GM12878 (cell line): ENCODE measurements around the gene GNG12. TPM values are rescaled to one million over a fixed set of nuclear protein-coding genes. Genes with fewer than 3 reads are reported as not detected.

Experiments used
- ATAC-seq: fragments of 200-7000 bp; cut with Tn5 transposase; 3 replicates; pipeline ENCODE4 v1.9.1; 2020; ENCODE audit warnings: mild to moderate bottlenecking, moderate library complexity
- BruUV-seq: library from RNA; stranded (reverse); fragments of 400-500 nt; replicated peaks from 2 replicates; lab custom pipeline; 2021; lab: Mats Ljungman, UMichigan
- CTCF ChIA-PET: fragments of 300-600 bp; sonication (Branson Sonifier 250); formaldehyde crosslinking; extraction: SDS; loops from one replicate; lab custom pipeline; 2021; ENCODE audit warnings: inconsistent platforms; lab: Yijun Ruan, JAX
- POLR2A ChIA-PET: fragments of 350-600 bp; formaldehyde crosslinking; extraction: SDS; loops from one replicate; lab custom pipeline; 2021; ENCODE audit warnings: inconsistent platforms; lab: Charles Lee
- RAD21 ChIA-PET: fragments of 300-600 bp; sonication (Branson Sonifier 250); formaldehyde crosslinking; loops from one replicate; lab custom pipeline; 2023; ENCODE audit warnings: antibody characterized with exemption; ENCODE audit not compliant: unreplicated experiment; lab: Charles Lee
- SMC1A ChIA-PET: fragments of 300-600 bp; sonication (Branson Sonifier 250); formaldehyde crosslinking; loops from one replicate; lab custom pipeline; 2023; ENCODE audit not compliant: unreplicated experiment, uncharacterized antibody; lab: Charles Lee
- DNase-seq: peaks from one replicate; pipeline ENCODE4 v3.0.0-alpha.2; 2011; ENCODE audit warnings: low read depth, low spot score
- FAIRE-seq: peaks from 3 replicates; lab custom pipeline; 2011; peaks lifted over from hg19 to GRCh38; lab: Jason Lieb, UNC
- H2AFZ ChIP-seq: 2 replicates; pipeline ENCODE4 v1.6.0; 2011; ENCODE audit warnings: low read depth, low read length, control low read depth; ENCODE audit not compliant: control insufficient read depth
- H3K27ac ChIP-seq: 2 replicates; pipeline ENCODE4 v1.5.1; 2011; ENCODE audit warnings: control low read depth; ENCODE audit not compliant: control insufficient read depth, insufficient read depth
- H3K27me3 ChIP-seq, 2 experiments: replicated peaks in 1 of 2; 2 replicates each; pipeline versions ENCODE4 v1.6.0 to v1.6.1; 2011; ENCODE audit warnings: low read length in 1 of 2; ENCODE audit not compliant: control insufficient read depth in 2 of 2, insufficient read depth in 2 of 2
- H3K36me3 ChIP-seq, 2 experiments: 2 replicates each; pipeline ENCODE4 v1.5.1; 2011; ENCODE audit warnings: low read length in 1 of 2; ENCODE audit not compliant: control insufficient read depth in 2 of 2, insufficient read depth in 2 of 2
- H3K4me1 ChIP-seq: 2 replicates; pipeline ENCODE4 v1.6.1; 2011; ENCODE audit warnings: mild to moderate bottlenecking, low read length, moderate library complexity, mixed read lengths; ENCODE audit not compliant: control insufficient read depth, insufficient read depth
- H3K4me2 ChIP-seq: 2 replicates; pipeline ENCODE4 v1.6.0; 2011; ENCODE audit warnings: control low read depth; ENCODE audit not compliant: control insufficient read depth, insufficient read depth
- H3K4me3 ChIP-seq: fragments of 200-600 bp; sonication (generic); 2 replicates; pipeline ENCODE4 v1.5.1; 2016
- H3K79me2 ChIP-seq: 2 replicates; pipeline ENCODE4 v1.6.0; 2011; ENCODE audit warnings: low read length; ENCODE audit not compliant: control insufficient read depth, insufficient read depth
- H3K9ac ChIP-seq: 2 replicates; pipeline ENCODE4 v1.8.0; 2011; ENCODE audit warnings: low read length, control low read depth, mixed read lengths; ENCODE audit not compliant: control insufficient read depth, insufficient read depth
- H3K9me3 ChIP-seq: replicated peaks from 3 replicates; pipeline ENCODE4 v1.5.1; 2011; ENCODE audit warnings: mild to moderate bottlenecking, low read length; ENCODE audit not compliant: control insufficient read depth, insufficient read depth
- H4K20me1 ChIP-seq: 2 replicates; pipeline ENCODE4 v1.6.0; 2011; ENCODE audit not compliant: control insufficient read depth, insufficient read depth
- CEBPB ChIP-seq, 2 experiments: fragments of 150-350 bp in 1 of 2; IDR thresholded peaks; 2 replicates each; pipeline ENCODE4 v1.6.1; 2012 to 2014; ENCODE audit warnings: low read depth in 2 of 2, low read length in 2 of 2, borderline replicate concordance in 1 of 2, inconsistent platforms in 1 of 2
- CHD1 ChIP-seq: IDR thresholded peaks from 2 replicates; pipeline ENCODE4 v1.6.1; 2012; ENCODE audit warnings: low read depth, low read length, improper control_type of control experiment
- E2F4 ChIP-seq: IDR thresholded peaks from 2 replicates; pipeline ENCODE4 v1.6.1; 2012; ENCODE audit warnings: low read depth, low read length, improper control_type of control experiment
- EED ChIP-seq: sonication (generic); IDR thresholded peaks from 2 replicates; pipeline ENCODE4 v1.6.1; 2016; ENCODE audit warnings: antibody characterized with exemption, low read depth
- MTA2 ChIP-seq: fragments of 450-650 bp; IDR thresholded peaks from 2 replicates; pipeline ENCODE4 v1.6.1; 2016; ENCODE audit warnings: low read depth, mild to moderate bottlenecking, moderate library complexity
- PBX3 ChIP-seq: IDR thresholded peaks from 2 replicates; pipeline ENCODE4 v1.6.1; 2011; ENCODE audit warnings: mild to moderate bottlenecking, low read depth, low read length, moderate library complexity; ENCODE audit not compliant: insufficient replicate concordance
- RBBP5 ChIP-seq: fragments of 200-600 bp; sonication (generic); conservative IDR thresholded peaks from 2 replicates; pipeline ENCODE4 v1.6.1; 2016
- REST ChIP-seq: IDR thresholded peaks from 2 replicates; pipeline ENCODE4 v1.6.1; 2012; ENCODE audit warnings: mild to moderate bottlenecking, low read depth, low read length
- SP1 ChIP-seq: IDR thresholded peaks from one replicate; pipeline ENCODE4 v1.6.1; 2011; ENCODE audit warnings: low read depth, low read length
- TCF12 ChIP-seq: IDR thresholded peaks from 2 replicates; pipeline ENCODE4 v1.6.1; 2011; ENCODE audit warnings: low read depth, mild to moderate bottlenecking, low read length
- WGBS: methylation state at CpG from one replicate; pipeline ENCODE4 v1.1.6; 2016; ENCODE audit warnings: low lambda C conversion rate; ENCODE audit not compliant: insufficient replicate concordance, insufficient coverage; ENCODE audit errors: missing lambda C conversion rate; 5-methylcytosine and 5-hydroxymethylcytosine counted together
- in situ Hi-C: fragments of 300-500 bp; cut with MboI; formaldehyde crosslinking; loops from 9 replicates; pipeline ENCODE4 v1.14.3; 2018; ENCODE audit warnings: mixed read lengths
- intact Hi-C: fragments of 100-400 bp; cut with micrococcal nuclease; formaldehyde crosslinking; loops from one replicate; pipeline ENCODE4 v1.14.2; 2022; ENCODE audit not compliant: unreplicated experiment
- polyA plus RNA-seq, 11 experiments: library from polyadenylated mRNA; depleted of rRNA in 4 of 11; unstranded in 6 of 11; stranded (reverse) in 5 of 11; fragments of >200 nt; fragmentation: Nextera tagmentation in 4 of 11; fragmentation: Illumina TruSeq in 1 of 11; extraction: Ambion mirVana in 4 of 11; extraction: Trizol in 1 of 11; gene quantifications; 1 replicate in 1 of 11; 2 replicates in 10 of 11; pipeline versions ENCODE4 v1.2.1 to v1.2.3, GENCODE V29; 2011 to 2016; ENCODE audit warnings: inconsistent platforms in 2 of 11, missing spikeins in 2 of 11, low read depth in 1 of 11
- total RNA-seq, 4 experiments: library from RNA; depleted of rRNA in 3 of 4; stranded (reverse); fragments of >200 nt in 3 of 4; fragmentation: Illumina TruSeq in 1 of 4; extraction: Trizol in 1 of 4; gene quantifications; 2 replicates each; pipeline versions ENCODE4 v1.2.1 to v1.2.3, GENCODE V29; 2013 to 2021

GNG12 gene
- total and polyA plus RNA-seq, 10 of the 15 experiments (the other 5 are each of a cell fraction or from before 2014, with no cell fraction given), result 0.22 to 32.8 (median 0.35) TPM

DNA sequence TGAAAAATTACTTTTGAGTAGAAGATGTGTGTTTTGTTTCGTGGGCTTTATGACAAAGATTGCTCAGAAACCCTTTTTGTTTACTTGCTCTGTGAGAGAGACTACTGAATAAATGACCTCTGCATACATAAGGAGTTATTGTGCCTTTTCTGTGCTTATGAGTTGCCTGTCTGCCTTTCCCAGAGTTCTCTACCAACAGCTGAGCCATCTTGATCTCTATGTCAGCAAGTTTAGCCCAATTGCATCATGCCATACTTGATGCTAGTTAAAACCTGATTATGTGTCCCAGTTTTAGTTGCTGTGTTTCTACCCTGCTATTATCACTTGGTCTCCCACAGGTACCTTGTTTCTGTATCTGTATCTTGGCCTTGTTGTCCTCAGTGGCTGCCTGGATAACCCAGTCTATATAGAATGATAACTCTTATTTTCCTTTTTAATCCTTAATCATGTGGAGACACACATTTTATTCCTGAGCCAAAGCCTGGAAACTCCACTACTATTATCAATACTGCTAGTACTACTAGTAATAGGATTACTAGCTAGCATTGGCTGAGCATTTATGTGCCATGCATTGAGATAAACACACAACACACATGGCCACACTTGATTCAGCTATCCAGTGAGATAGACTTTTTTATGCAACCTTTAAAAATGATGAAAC, 28.7 kb upstream of the GNG12 start:
- in situ Hi-C loops, result no loop called here
- Histone ChIP-seq H3K27me3 (no peaks in the 10 kb centered on the region; a peak in 1 of 4 replicates), H3K4me2 (no peak overlapping the region), H4K20me1 (no peaks in the 10 kb centered on the region), H3K9ac (no peak overlapping the region), H3K36me3 (no peaks in the 10 kb centered on the region), H3K4me3 (no peak overlapping the region), H3K9me3 (no peaks in the 10 kb centered on the region), H3K27ac (no peak overlapping the region), H3K4me1 (no peaks in the 10 kb centered on the region), H3K79me2 (no peaks in the 10 kb centered on the region), H2AFZ (no peak overlapping the region)
- RAD21 ChIA-PET, result interaction anchor here (1.2 to 1.8 kb wide), 2 partner anchors 8 to 95 kb away, joined by 3 to 6 read pairs; no protein-coding TSS in a partner anchor
- 0% methylated on average over 1 of the region's 1 CpG for WGBS
- no TSS peak for BruUV-seq
- intact Hi-C loops, result no loop called here
- no peak for TF ChIP-seq RBBP5
- no peak for TF ChIP-seq PBX3
- no peak for TF ChIP-seq SP1
- no peak for TF ChIP-seq MTA2
- TF ChIP-seq EED, result no peak
- no peak for TF ChIP-seq REST
- no peak for TF ChIP-seq TCF12
- TF ChIP-seq E2F4, result no peak
- no peak for TF ChIP-seq CEBPB (IDR thresholded peaks at IDR 0.05; ENCODE audit: borderline replicate concordance in 1 of 2, low read depth in 2 of 2, low read length in 2 of 2)
- TF ChIP-seq CHD1, result no peak
- SMC1A ChIA-PET, result interaction anchor here (0.5 to 2.3 kb wide), 5 partner anchors 11 to 229 kb away, joined by 3 to 9 read pairs (median 3); no protein-coding TSS in a partner anchor
- POLR2A ChIA-PET, result no interaction called here
- FAIRE-seq, result no peak
- CTCF ChIA-PET, result interaction anchor here (1.0 to 1.3 kb wide), 3 partner anchors 10 to 12 kb away, joined by 4 to 5 read pairs (median 4); no protein-coding TSS in a partner anchor
- no peak for DNase-seq
- ATAC-seq, result no peak
